Measurements from ENCODE around the gene CAMTA2. TPM values are rescaled to one million over a fixed set of nuclear protein-coding genes. Genes with fewer than 3 reads are reported as not detected.

CAMTA2 gene
- total RNA-seq, 1 experiment from 2014 or later, result 9.2 TPM

DNA sequence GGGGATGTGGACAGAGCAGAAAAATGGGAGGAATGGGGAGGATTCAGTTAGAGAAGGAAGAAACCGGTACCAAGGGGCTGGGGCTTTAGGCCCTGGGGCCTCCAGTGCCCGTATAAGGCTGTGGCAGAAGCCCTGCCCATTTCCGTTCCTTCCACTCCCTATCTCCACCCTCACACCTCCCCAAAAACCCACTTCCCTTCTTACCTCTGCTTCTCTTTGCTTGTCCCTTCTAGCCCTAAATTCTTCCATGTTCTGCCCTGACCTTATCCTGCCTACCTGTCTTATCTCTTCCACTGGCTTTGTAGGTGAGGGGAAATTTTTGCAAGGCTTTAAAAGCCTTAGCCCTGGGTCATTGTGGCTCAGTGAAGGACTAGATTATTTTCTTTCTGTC lies 43.3 kb downstream of the CAMTA2 start:
- Mint-ChIP-seq H3K4me1 (peaks cover 35% of the 10 kb centered on the region), H3K27ac (peak overlapping the region; percentile 83), H3K4me3 (no peak overlapping the region), H3K27me3 (ENCODE audit: low read depth) (no peaks in the 10 kb centered on the region), H3K36me3 (peaks cover 45% of the 10 kb centered on the region), H3K9me3 (no peaks in the 10 kb centered on the region)
- ATAC-seq (no peak), DNase-seq (ENCODE audit: low spot score) (no peak)
- ChIA-PET CTCF (no interaction called here), POLR2A (interaction anchor here (1.2 to 1.5 kb wide), 2 partner anchors 15 to 25 kb away, joined by 4 read pairs; no protein-coding TSS in a partner anchor)
- TF ChIP-seq NR2C2 (CRISPR knock-in tag; IDR thresholded peaks at IDR 0.05), result no peak
- no peak for TF ChIP-seq PRRX2 (CRISPR knock-in tag; IDR thresholded peaks at IDR 0.05)
- no peak for TF ChIP-seq CTCF (IDR thresholded peaks at IDR 0.05)
- TF ChIP-seq NFATC4 (CRISPR knock-in tag; IDR thresholded peaks at IDR 0.05), result peak; percentile 2; the same call in 1 of the 2 replicates
- TF ChIP-seq RORB (CRISPR knock-in tag; IDR thresholded peaks at IDR 0.05), result no peak
- TF ChIP-seq ZNF416 (CRISPR knock-in tag; IDR thresholded peaks at IDR 0.05), result 0 out of 2 replicates have a peak, but pooled peaks have one; percentile 6
- no peak for TF ChIP-seq MXD4 (CRISPR knock-in tag; IDR thresholded peaks at IDR 0.05; ENCODE audit: borderline replicate concordance)
- TF ChIP-seq, protein P1, sequence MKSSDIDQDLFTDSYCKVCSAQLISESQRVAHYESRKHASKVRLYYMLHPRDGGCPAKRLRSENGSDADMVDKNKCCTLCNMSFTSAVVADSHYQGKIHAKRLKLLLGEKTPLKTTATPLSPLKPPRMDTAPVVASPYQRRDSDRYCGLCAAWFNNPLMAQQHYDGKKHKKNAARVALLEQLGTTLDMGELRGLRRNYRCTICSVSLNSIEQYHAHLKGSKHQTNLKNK (CRISPR knock-in tag; IDR thresholded peaks at IDR 0.05), result peak; percentile 81
- TF ChIP-seq, protein P2, sequence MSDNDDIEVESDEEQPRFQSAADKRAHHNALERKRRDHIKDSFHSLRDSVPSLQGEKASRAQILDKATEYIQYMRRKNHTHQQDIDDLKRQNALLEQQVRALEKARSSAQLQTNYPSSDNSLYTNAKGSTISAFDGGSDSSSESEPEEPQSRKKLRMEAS (CRISPR knock-in tag; IDR thresholded peaks at IDR 0.05), result no peak
- TF ChIP-seq NFYB (CRISPR knock-in tag; conservative IDR thresholded peaks at IDR 0.05; ENCODE audit: low read depth), result no peak
- TF ChIP-seq, protein P3, sequence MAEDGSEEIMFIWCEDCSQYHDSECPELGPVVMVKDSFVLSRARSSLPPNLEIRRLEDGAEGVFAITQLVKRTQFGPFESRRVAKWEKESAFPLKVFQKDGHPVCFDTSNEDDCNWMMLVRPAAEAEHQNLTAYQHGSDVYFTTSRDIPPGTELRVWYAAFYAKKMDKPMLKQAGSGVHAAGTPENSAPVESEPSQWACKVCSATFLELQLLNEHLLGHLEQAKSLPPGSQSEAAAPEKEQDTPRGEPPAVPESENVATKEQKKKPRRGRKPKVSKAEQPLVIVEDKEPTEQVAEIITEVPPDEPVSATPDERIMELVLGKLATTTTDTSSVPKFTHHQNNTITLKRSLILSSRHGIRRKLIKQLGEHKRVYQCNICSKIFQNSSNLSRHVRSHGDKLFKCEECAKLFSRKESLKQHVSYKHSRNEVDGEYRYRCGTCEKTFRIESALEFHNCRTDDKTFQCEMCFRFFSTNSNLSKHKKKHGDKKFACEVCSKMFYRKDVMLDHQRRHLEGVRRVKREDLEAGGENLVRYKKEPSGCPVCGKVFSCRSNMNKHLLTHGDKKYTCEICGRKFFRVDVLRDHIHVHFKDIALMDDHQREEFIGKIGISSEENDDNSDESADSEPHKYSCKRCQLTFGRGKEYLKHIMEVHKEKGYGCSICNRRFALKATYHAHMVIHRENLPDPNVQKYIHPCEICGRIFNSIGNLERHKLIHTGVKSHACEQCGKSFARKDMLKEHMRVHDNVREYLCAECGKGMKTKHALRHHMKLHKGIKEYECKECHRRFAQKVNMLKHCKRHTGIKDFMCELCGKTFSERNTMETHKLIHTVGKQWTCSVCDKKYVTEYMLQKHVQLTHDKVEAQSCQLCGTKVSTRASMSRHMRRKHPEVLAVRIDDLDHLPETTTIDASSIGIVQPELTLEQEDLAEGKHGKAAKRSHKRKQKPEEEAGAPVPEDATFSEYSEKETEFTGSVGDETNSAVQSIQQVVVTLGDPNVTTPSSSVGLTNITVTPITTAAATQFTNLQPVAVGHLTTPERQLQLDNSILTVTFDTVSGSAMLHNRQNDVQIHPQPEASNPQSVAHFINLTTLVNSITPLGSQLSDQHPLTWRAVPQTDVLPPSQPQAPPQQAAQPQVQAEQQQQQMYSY (CRISPR knock-in tag; IDR thresholded peaks at IDR 0.05), result no peak

DNA sequence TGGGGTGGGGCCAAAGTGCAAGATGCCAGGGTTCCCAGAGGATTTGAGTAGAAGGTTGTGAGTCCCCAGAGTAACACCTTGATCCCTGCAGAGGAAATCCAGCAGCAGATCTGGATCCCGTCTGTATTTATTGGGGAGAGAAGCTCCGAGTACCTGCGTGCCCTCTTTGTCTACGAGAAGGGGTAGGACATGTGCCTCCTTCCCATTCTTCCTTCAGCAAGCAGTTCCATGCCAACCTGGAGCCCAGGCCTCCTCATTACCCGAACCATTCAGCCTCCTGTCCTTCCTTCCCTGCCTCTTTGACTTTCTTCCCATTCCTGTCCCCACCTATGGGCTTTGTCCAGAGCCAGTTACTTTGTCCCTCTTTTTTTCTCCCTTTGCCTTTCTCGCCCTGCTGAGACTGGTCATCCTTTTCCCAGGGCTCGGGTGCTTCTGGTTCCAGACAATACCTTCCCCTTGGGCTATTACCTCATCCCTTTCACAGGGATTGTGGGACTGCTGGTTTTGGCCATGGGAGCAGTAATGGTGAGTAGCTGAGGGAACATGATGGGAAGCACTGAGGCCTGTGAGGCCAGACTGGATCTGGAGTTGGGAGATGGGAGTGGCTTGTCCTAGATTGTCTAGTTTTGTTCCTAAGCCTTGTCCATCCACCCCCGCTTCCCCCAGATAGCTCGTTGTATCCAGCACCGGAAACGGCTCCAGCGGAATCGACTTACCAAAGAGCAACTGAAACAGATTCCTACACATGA lies 44.5 kb downstream of the CAMTA2 start:
- peaks cover 54% of the 10 kb centered on the region for H3K36me3 Mint-ChIP-seq
- no peak for DNase-seq (ENCODE audit: low spot score)
- no peaks in the 10 kb centered on the region for H3K9me3 Mint-ChIP-seq
- TF ChIP-seq, protein P1 (CRISPR knock-in tag; IDR thresholded peaks at IDR 0.05), result 0 out of 2 replicates have a peak, but pooled peaks have one; percentile 4
- no peak for TF ChIP-seq ELF4 (CRISPR knock-in tag; IDR thresholded peaks at IDR 0.05; ENCODE audit: low read depth)
- no peaks in the 10 kb centered on the region for H3K27me3 Mint-ChIP-seq (ENCODE audit: low read depth)
- CTCF ChIA-PET, result no interaction called here
- POLR2A ChIA-PET, result no interaction called here
- H3K27ac Mint-ChIP-seq, result peak overlapping the region; percentile 82
- no peak overlapping the region for H3K4me3 Mint-ChIP-seq
- no peak for ATAC-seq
- peaks cover 43% of the 10 kb centered on the region for H3K4me1 Mint-ChIP-seq

- no peaks in the 10 kb centered on the region for H3K27me3 Mint-ChIP-seq (ENCODE audit: low read depth)
- H3K4me3 Mint-ChIP-seq, result peak overlapping the region; percentile 96
- DNase-seq (ENCODE audit: low spot score) (no peak), ATAC-seq (no peak)
- TF ChIP-seq E2F1 (CRISPR knock-in tag; IDR thresholded peaks at IDR 0.05) (no peak), ATF6 (CRISPR knock-in tag; IDR thresholded peaks at IDR 0.05) (no peak), ZNF121 (CRISPR knock-in tag; IDR thresholded peaks at IDR 0.05) (no peak), MXD4 (CRISPR knock-in tag; IDR thresholded peaks at IDR 0.05; ENCODE audit: borderline replicate concordance) (no peak), TCF7 (CRISPR knock-in tag; IDR thresholded peaks at IDR 0.05; ENCODE audit: low read depth) (no peak), NFE2L1 (CRISPR knock-in tag; IDR thresholded peaks at IDR 0.05) (no peak)
- peaks cover 36% of the 10 kb centered on the region for H3K4me1 Mint-ChIP-seq
- H3K27ac Mint-ChIP-seq, result peak overlapping the region; percentile 98
- H3K9me3 Mint-ChIP-seq, result no peaks in the 10 kb centered on the region
- ChIA-PET POLR2A (interaction anchor here (2.6 kb wide), 1 partner anchor 26 kb away, joined by 38 read pairs; the partner anchor contains the start of gene SPAG7), CTCF (interaction anchor here (0.9 kb wide), 1 partner anchor 37 kb away, joined by 3 read pairs; no protein-coding TSS in a partner anchor)
- H3K36me3 Mint-ChIP-seq, result peaks cover 52% of the 10 kb centered on the region
Measured at GRCh38 chr17:4941319-4941610, 46.2 kb downstream of the CAMTA2 start.
